IMR-90 (cell line): ENCODE results near the gene FLCN.

Experiments
- FOS ChIP-seq: fragments of 150-350 bp; IDR thresholded peaks from 2 replicates; pipeline ENCODE4 v1.6.1; 2016; ENCODE audit warnings: low read depth, low read length
- MAFK ChIP-seq: IDR thresholded peaks from 2 replicates; pipeline ENCODE4 v1.6.1; 2012; ENCODE audit warnings: low read depth, low read length, improper control_type of control experiment
- MXI1 ChIP-seq: IDR thresholded peaks from 2 replicates; pipeline ENCODE4 v1.6.1; 2012; ENCODE audit warnings: low read depth, mild to moderate bottlenecking, low read length, moderate library complexity, borderline replicate concordance
- RAD21 ChIP-seq: IDR thresholded peaks from 2 replicates; pipeline ENCODE4 v1.6.1; 2012; ENCODE audit warnings: low read length, improper control_type of control experiment
- RCOR1 ChIP-seq: IDR thresholded peaks from 2 replicates; pipeline ENCODE4 v1.6.1; 2012; ENCODE audit warnings: mild to moderate bottlenecking, low read length, improper control_type of control experiment; ENCODE audit not compliant: insufficient replicate concordance
- TF ChIP-seq, protein P1 (sequence below): conservative IDR thresholded peaks from 2 replicates; pipeline ENCODE4 v1.5.1; 2012; ENCODE audit warnings: mild to moderate bottlenecking, low read depth, low read length, improper control_type of control experiment

DNA sequence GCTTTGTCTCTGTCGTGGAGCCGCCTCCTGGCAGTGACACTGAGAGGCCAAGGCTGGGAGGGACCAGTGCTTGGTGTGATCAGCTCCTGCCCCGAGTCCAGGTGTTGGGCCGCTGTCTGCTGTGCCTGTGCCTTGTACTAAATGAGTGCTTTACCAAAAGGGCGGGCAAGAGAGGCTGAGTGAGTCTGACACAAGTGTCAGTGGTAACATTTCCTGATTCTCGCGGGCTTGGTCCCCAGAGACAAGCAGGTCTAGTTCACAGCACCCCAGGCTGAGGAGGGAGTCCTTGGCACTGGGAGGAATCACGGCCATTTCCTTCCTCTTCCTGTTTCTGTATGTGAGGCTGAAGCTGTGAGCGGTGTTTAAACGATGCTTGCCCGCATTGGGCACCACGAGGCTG, 61.1 kb downstream of the FLCN start:
- TF ChIP-seq FOS (no peak), RAD21 (no peak), MAFK (no peak), MXI1 (no peak), RCOR1 (no peak)
- TF ChIP-seq, protein P1, sequence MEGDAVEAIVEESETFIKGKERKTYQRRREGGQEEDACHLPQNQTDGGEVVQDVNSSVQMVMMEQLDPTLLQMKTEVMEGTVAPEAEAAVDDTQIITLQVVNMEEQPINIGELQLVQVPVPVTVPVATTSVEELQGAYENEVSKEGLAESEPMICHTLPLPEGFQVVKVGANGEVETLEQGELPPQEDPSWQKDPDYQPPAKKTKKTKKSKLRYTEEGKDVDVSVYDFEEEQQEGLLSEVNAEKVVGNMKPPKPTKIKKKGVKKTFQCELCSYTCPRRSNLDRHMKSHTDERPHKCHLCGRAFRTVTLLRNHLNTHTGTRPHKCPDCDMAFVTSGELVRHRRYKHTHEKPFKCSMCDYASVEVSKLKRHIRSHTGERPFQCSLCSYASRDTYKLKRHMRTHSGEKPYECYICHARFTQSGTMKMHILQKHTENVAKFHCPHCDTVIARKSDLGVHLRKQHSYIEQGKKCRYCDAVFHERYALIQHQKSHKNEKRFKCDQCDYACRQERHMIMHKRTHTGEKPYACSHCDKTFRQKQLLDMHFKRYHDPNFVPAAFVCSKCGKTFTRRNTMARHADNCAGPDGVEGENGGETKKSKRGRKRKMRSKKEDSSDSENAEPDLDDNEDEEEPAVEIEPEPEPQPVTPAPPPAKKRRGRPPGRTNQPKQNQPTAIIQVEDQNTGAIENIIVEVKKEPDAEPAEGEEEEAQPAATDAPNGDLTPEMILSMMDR = no peak
